BJ (cell line): Measurements from ENCODE around the gene MLPH. TPM values are rescaled to one million over a fixed set of nuclear protein-coding genes. Genes with fewer than 3 reads are reported as not detected.

Experiments
- CTCF ChIA-PET: fragments of 350-600 bp; formaldehyde crosslinking; extraction: SDS; loops from one replicate; lab custom pipeline; 2021; ENCODE audit warnings: antibody characterized with exemption, inconsistent platforms; lab: Yijun Ruan, JAX
- POLR2A ChIA-PET: fragments of 300-600 bp; sonication (Branson Sonifier 250); formaldehyde crosslinking; extraction: SDS; loops from one replicate; lab custom pipeline; 2021; ENCODE audit warnings: antibody characterized with exemption; lab: Charles Lee
- DNase-seq: peaks from one replicate; pipeline ENCODE4 v3.0.0-alpha.2; 2011; ENCODE audit warnings: low read depth
- H3K27me3 ChIP-seq: 2 replicates; pipeline ENCODE4 v1.6.0; 2011; ENCODE audit warnings: low read length; ENCODE audit not compliant: control insufficient read depth, insufficient read depth
- H3K36me3 ChIP-seq: 2 replicates; pipeline ENCODE4 v1.5.1; 2011; ENCODE audit warnings: low read length; ENCODE audit not compliant: control insufficient read depth, insufficient read depth
- H3K4me3 ChIP-seq: 2 replicates; pipeline ENCODE4 v1.5.1; 2011; ENCODE audit warnings: low read depth, mild to moderate bottlenecking, control low read depth, low read length
- CTCF ChIP-seq: IDR thresholded peaks from 2 replicates; pipeline ENCODE4 v1.5.1; 2011; ENCODE audit warnings: low read depth, mild to moderate bottlenecking, control low read depth, inconsistent platforms, low read length, moderate library complexity; ENCODE audit not compliant: insufficient read depth
- polyA plus RNA-seq: library from polyadenylated mRNA; depleted of rRNA; stranded (reverse); fragments of >200 nt; gene quantifications from 2 replicates; pipeline ENCODE4 v1.2.3, GENCODE V29; 2011

MLPH gene
- polyA plus RNA-seq, 1 experiment, result 18.5 TPM

GRCh38 chr2:237455764-237456163, 31.3 kb upstream of the MLPH start:
- DNase-seq, result no peak
- Histone ChIP-seq H3K36me3 (no peaks in the 10 kb centered on the region), H3K27me3 (no peaks in the 10 kb centered on the region), H3K4me3 (no peak overlapping the region)
- POLR2A ChIA-PET, result interaction anchor here (0.6 kb wide), 1 partner anchor 9 kb away, joined by 3 read pairs; no protein-coding TSS in a partner anchor
- CTCF ChIA-PET, result interaction anchor here (2.4 kb wide), 1 partner anchor 13 kb away, joined by 7 read pairs; no protein-coding TSS in a partner anchor
- no peak for TF ChIP-seq CTCF

DNA sequence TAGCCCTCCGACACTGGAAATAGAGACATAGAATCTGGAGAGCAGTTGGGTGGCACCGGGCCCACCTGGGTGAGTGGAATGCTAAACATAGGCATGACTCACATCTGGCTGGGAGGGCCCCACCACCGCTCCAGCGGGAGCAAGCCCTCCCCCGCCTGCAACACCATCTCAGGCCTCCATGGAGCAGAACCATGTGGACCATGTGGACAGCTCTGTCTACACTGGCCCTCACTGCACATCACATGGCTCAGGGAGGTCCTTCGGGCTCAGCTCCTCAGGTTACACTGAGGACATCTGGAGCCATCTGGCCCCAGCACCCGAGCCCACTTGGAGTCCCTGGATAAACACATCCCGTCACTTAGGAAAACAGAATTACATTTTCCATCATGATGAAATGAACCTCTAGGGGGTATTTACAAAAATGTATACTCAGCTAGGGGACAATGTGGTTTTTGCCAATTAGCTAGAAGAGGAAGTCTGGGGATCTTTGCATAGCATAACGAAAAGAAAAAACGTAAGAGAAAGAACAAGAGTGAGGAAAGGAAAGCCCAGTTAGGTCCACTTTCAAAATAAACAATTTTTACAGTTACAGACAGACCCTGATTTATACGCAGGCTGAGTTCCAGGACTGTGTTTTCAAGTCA, 30.7 kb upstream of the MLPH start:
- POLR2A ChIA-PET, result interaction anchor here (0.6 kb wide), 1 partner anchor 8 kb away, joined by 3 read pairs; no protein-coding TSS in a partner anchor

GRCh38 chr2:237457388-237457941, 29.6 kb upstream of the MLPH start:
- H3K36me3 ChIP-seq, result no peaks in the 10 kb centered on the region
- H3K27me3 ChIP-seq, result no peaks in the 10 kb centered on the region
- H3K4me3 ChIP-seq, result no peak overlapping the region
- CTCF ChIA-PET, result interaction anchor here (1.4 to 5.4 kb wide), 2 partner anchors 13 to 292 kb away, joined by 4 to 25 read pairs; no protein-coding TSS in a partner anchor
- no peak for TF ChIP-seq CTCF
- POLR2A ChIA-PET, result no interaction called here
- no peak for DNase-seq

More for the DNA sequence above, 30.7 kb upstream of the MLPH start:
- CTCF ChIA-PET, result interaction anchor here (2.4 kb wide), 1 partner anchor 13 kb away, joined by 7 read pairs; no protein-coding TSS in a partner anchor
- no peak for TF ChIP-seq CTCF
- Histone ChIP-seq H3K36me3 (no peaks in the 10 kb centered on the region), H3K4me3 (no peak overlapping the region), H3K27me3 (no peaks in the 10 kb centered on the region)
- DNase-seq, result no peak

DNA sequence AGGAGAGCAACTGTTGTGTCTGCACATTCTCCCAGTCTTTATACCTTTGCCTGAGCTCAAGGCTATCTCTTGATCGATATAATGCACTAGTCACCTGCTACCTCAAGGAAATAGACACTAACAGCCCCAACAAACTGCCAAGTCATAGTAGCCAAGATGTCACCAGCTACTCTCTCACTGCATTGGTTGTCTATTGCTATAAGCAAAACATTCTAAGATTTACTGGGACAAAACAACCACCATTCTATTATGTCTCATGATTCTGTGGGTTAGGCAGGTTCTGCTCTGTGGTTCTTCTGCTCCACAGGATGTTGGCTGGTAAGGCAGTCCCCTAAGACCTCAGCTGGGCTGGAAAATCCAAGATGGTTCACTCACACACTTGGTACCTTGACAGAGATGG, 28.5 kb upstream of the MLPH start:
- no peak for TF ChIP-seq CTCF
- POLR2A ChIA-PET, result no interaction called here

DNA sequence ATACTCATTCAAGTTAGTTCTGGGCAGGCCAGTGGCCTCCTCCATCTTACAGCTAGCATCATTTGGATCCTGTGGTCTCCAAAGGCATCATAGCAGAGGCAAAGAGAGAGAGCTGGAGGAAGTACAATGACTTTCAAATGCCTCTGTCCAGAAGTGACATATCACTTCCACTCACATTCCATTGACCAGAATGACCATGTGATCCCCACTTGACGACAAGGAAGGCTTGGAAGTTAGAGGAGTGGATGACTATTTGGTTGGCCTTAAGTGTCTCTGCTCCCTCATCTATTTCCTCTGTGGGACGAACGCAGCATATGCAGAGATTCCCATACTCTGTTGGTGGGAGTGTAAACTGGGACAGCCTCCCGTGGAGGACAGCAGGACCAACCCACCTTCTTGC, 27.8 kb upstream of the MLPH start:
- ChIA-PET POLR2A (no interaction called here), CTCF (interaction anchor here (1.1 to 5.4 kb wide), 5 partner anchors 9 to 44 kb away, joined by 3 to 25 read pairs (median 5); no protein-coding TSS in a partner anchor)
- TF ChIP-seq CTCF, result no peak
- no peaks in the 10 kb centered on the region for H3K36me3 ChIP-seq
- no peak overlapping the region for H3K4me3 ChIP-seq
- DNase-seq, result no peak
- no peaks in the 10 kb centered on the region for H3K27me3 ChIP-seq

More for the DNA sequence above, 28.5 kb upstream of the MLPH start:
- CTCF ChIA-PET, result interaction anchor here (1.1 to 5.4 kb wide), 6 partner anchors 9 to 293 kb away, joined by 3 to 25 read pairs (median 5); no protein-coding TSS in a partner anchor
- Histone ChIP-seq H3K4me3 (no peak overlapping the region), H3K27me3 (no peaks in the 10 kb centered on the region), H3K36me3 (no peaks in the 10 kb centered on the region)
- no peak for DNase-seq
